ENCODE measurements around the gene TPRA1. TPM values are rescaled to one million over a fixed set of nuclear protein-coding genes. Genes with fewer than 3 reads are reported as not detected.

TPRA1 gene
- total and polyA plus RNA-seq, 2 of the 4 experiments (the other 2 are of a cell fraction) = 17.9 to 40.1 TPM

DNA sequence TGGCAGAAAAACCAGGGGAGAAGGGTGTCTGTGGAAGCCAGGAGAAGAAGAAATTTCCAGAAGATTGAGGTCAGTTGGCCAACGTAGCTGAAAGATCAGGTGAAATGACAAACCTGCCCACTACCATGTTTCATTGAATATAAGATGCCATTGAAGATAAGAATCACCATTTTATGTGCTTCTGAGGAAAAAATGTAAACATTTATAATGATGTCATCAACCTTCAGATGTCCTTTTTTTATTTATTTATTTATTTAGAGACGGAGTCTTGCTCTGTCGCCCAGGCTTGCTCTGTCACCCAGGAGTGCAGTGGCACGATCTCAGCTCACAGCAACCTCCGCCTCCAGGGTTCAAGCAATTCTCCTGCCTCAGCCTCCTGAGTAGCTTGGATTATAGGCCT, 33.5 kb upstream of the TPRA1 start:
- Histone ChIP-seq H3K36me3 (ENCODE audit: control insufficient read depth, insufficient read depth, low read length) (peaks cover 14% of the 10 kb centered on the region), H3K27ac (ENCODE audit: insufficient read depth, low read length) (no peak overlapping the region), H4K20me1 (ENCODE audit: insufficient read depth, low read length) (no peaks in the 10 kb centered on the region), H3K79me1 (ENCODE audit: low read depth in 1 of 2, low read length in 2 of 2) (no peaks in the 10 kb centered on the region), H3K4ac (ENCODE audit: low read depth, low read length) (no peak overlapping the region), H2AK9ac (replicated peaks; ENCODE audit: low read depth, low read length, poor library complexity) (no peak overlapping the region), H3K9ac (ENCODE audit: low read depth, low read length) (no peak overlapping the region), H2AK5ac (ENCODE audit: low read depth, low read length) (no peak overlapping the region), H2BK5ac (ENCODE audit: low read depth, low read length, poor library complexity, severe bottlenecking) (no peak overlapping the region), H3K4me2 (ENCODE audit: low read depth, low read length) (no peak overlapping the region), H4K91ac (ENCODE audit: insufficient read depth, low read depth, low read length) (no peak overlapping the region), H3K23ac (ENCODE audit: low read depth, low read length) (no peak overlapping the region), H3K4me1 (ENCODE audit: control insufficient read depth, insufficient read depth, low read length) (no peaks in the 10 kb centered on the region), H3K9me1 (ENCODE audit: insufficient read depth, low read length) (no peaks in the 10 kb centered on the region), H3K27me3 (ENCODE audit: control insufficient read depth, insufficient read depth, low read length) (peaks cover 15% of the 10 kb centered on the region), H3K4me3 (ENCODE audit: insufficient read depth, low read depth, low read length) (no peak overlapping the region), H2AFZ (replicated peaks; ENCODE audit: low read length, poor library complexity) (no peak overlapping the region), H2BK120ac (ENCODE audit: low read depth, low read length) (no peak overlapping the region), H3K9me3 (ENCODE audit: control insufficient read depth, insufficient read depth, low read length) (0 out of 2 replicates have a peak, but pooled peaks cover 2% of the 10 kb centered on the region), H3K18ac (ENCODE audit: low read depth, low read length) (no peak overlapping the region), H2BK20ac (ENCODE audit: low read depth, low read length) (no peak overlapping the region), H3K14ac (replicated peaks; ENCODE audit: low read depth, low read length) (no peak overlapping the region), H4K5ac (ENCODE audit: low read depth, low read length) (no peak overlapping the region), H2BK15ac (ENCODE audit: low read depth, low read length) (no peak overlapping the region), H3K56ac (ENCODE audit: extremely low read depth, insufficient read depth, low read length) (no peak overlapping the region), H4K8ac (ENCODE audit: low read depth in 2 of 2, low read length in 2 of 2) (no peak overlapping the region)
- intact Hi-C loops (cut with micrococcal nuclease) = no loop called here
- ATAC-seq (ENCODE audit: low read depth) (no peak), DNase-seq (no peak)
- in situ Hi-C loops (cut with MboI; ENCODE audit: low sequenced_read_pairs) = no loop called here
- no CpG with 5 or more reads among the region's 5 CpGs for WGBS, 2 experiments (ENCODE audit: extremely low coverage in 2 of 2, insufficient read length in 1 of 2)
- ChIA-PET POLR2A (ENCODE audit: unreplicated experiment) (no interaction called here), CTCF (interaction anchor here (0.7 kb wide), 1 partner anchor 49 kb away, joined by 3 read pairs; no protein-coding TSS in a partner anchor)
- dilution Hi-C loops (cut with HindIII; ENCODE audit: low sequenced_read_pairs, unreplicated experiment) = no loop called here
- no TSS peak for BruUV-seq (replicated peaks)
- TF ChIP-seq BHLHE40 (IDR thresholded peaks at IDR 0.05; ENCODE audit: low read depth, low read length) (no peak), MXI1 (IDR thresholded peaks at IDR 0.05; ENCODE audit: borderline replicate concordance, low read depth, low read length) (no peak), MAFK (IDR thresholded peaks at IDR 0.05; ENCODE audit: low read depth, low read length) (no peak), CHD1 (IDR thresholded peaks at IDR 0.05; ENCODE audit: low read depth, low read length) (no peak), RFX5 (IDR thresholded peaks at IDR 0.05; ENCODE audit: low read depth, low read length) (no peak), NFE2L2 (IDR thresholded peaks at IDR 0.05; ENCODE audit: low read depth, low read length) (no peak), RAD21 (IDR thresholded peaks at IDR 0.05; ENCODE audit: low read length) (no peak), SMC3 (IDR thresholded peaks at IDR 0.05; ENCODE audit: low read depth, low read length) (no peak), POLR2A (IDR thresholded peaks at IDR 0.05; ENCODE audit: low read depth, low read length) (no peak), MAZ (IDR thresholded peaks at IDR 0.05; ENCODE audit: borderline replicate concordance, low read depth, low read length) (no peak)
- TF ChIP-seq, protein P1, sequence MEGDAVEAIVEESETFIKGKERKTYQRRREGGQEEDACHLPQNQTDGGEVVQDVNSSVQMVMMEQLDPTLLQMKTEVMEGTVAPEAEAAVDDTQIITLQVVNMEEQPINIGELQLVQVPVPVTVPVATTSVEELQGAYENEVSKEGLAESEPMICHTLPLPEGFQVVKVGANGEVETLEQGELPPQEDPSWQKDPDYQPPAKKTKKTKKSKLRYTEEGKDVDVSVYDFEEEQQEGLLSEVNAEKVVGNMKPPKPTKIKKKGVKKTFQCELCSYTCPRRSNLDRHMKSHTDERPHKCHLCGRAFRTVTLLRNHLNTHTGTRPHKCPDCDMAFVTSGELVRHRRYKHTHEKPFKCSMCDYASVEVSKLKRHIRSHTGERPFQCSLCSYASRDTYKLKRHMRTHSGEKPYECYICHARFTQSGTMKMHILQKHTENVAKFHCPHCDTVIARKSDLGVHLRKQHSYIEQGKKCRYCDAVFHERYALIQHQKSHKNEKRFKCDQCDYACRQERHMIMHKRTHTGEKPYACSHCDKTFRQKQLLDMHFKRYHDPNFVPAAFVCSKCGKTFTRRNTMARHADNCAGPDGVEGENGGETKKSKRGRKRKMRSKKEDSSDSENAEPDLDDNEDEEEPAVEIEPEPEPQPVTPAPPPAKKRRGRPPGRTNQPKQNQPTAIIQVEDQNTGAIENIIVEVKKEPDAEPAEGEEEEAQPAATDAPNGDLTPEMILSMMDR (conservative IDR thresholded peaks at IDR 0.05; ENCODE audit: low read depth, low read length) = no peak
- TF ChIP-seq, protein P2, sequence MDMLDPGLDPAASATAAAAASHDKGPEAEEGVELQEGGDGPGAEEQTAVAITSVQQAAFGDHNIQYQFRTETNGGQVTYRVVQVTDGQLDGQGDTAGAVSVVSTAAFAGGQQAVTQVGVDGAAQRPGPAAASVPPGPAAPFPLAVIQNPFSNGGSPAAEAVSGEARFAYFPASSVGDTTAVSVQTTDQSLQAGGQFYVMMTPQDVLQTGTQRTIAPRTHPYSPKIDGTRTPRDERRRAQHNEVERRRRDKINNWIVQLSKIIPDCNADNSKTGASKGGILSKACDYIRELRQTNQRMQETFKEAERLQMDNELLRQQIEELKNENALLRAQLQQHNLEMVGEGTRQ (IDR thresholded peaks at IDR 0.05; ENCODE audit: low read depth, low read length) = no peak
